ENCODE measurements around the gene HOXA3.
A peak's percentile ranks its signal among the peaks of the same experiment; 100 is the strongest.

HOXA3 gene

GRCh38 chr7:27193335-27194001 is 41.1 kb upstream of the HOXA3 start:
- TF ChIP-seq POLR2A (IDR thresholded peaks at IDR 0.05; ENCODE audit: extremely low read depth, insufficient read length) = no peak
- TF ChIP-seq MAX (IDR thresholded peaks at IDR 0.05; ENCODE audit: low read depth, low read length) = no peak
- no peak for TF ChIP-seq CTCF (IDR thresholded peaks at IDR 0.05; ENCODE audit: low read depth, low read length)
- no peak for TF ChIP-seq MYC (IDR thresholded peaks at IDR 0.05; ENCODE audit: low read depth, low read length)
- no peak for DNase-seq (ENCODE audit: low read depth)
- no peak overlapping the region for H3K4me3 ChIP-seq (ENCODE audit: low read depth, low read length)

GRCh38 chr7:27192546-27193334 is 40.4 kb upstream of the HOXA3 start:
- no peak overlapping the region for H3K4me3 ChIP-seq (ENCODE audit: low read depth, low read length)
- DNase-seq (ENCODE audit: low read depth) = no peak
- no peak for TF ChIP-seq MAX (IDR thresholded peaks at IDR 0.05; ENCODE audit: low read depth, low read length)
- no peak for TF ChIP-seq POLR2A (IDR thresholded peaks at IDR 0.05; ENCODE audit: extremely low read depth, insufficient read length)
- TF ChIP-seq MYC (IDR thresholded peaks at IDR 0.05; ENCODE audit: low read depth, low read length) = no peak
- TF ChIP-seq CTCF (IDR thresholded peaks at IDR 0.05; ENCODE audit: low read depth, low read length) = no peak

GRCh38 chr7:27191833-27192545 is 39.6 kb upstream of the HOXA3 start:
- no peak for DNase-seq (ENCODE audit: low read depth)
- H3K4me3 ChIP-seq (ENCODE audit: low read depth, low read length) = no peak overlapping the region
- no peak for TF ChIP-seq MAX (IDR thresholded peaks at IDR 0.05; ENCODE audit: low read depth, low read length)

- H3K4me3 ChIP-seq (ENCODE audit: low read depth, low read length) = no peak overlapping the region
- DNase-seq (ENCODE audit: low read depth) = no peak
- TF ChIP-seq MAX (IDR thresholded peaks at IDR 0.05; ENCODE audit: low read depth, low read length) (no peak), MYC (IDR thresholded peaks at IDR 0.05; ENCODE audit: low read depth, low read length) (no peak), POLR2A (IDR thresholded peaks at IDR 0.05; ENCODE audit: extremely low read depth, insufficient read length) (no peak), CTCF (IDR thresholded peaks at IDR 0.05; ENCODE audit: low read depth, low read length) (no peak)
These were observed 38.9 kb upstream of the HOXA3 start for GRCh38 chr7:27191161-27191731.

GRCh38 chr7:27189997-27190748 is 37.8 kb upstream of the HOXA3 start:
- peak; percentile 43 for DNase-seq (ENCODE audit: low read depth)
- TF ChIP-seq MYC (IDR thresholded peaks at IDR 0.05; ENCODE audit: low read depth, low read length) = no peak
- TF ChIP-seq CTCF (IDR thresholded peaks at IDR 0.05; ENCODE audit: low read depth, low read length) = no peak
- no peak overlapping the region for H3K4me3 ChIP-seq (ENCODE audit: low read depth, low read length)

Measured in NB4 (cell line).